Measurements from ENCODE around the gene SPATA31C1.

SPATA31C1 gene

DNA sequence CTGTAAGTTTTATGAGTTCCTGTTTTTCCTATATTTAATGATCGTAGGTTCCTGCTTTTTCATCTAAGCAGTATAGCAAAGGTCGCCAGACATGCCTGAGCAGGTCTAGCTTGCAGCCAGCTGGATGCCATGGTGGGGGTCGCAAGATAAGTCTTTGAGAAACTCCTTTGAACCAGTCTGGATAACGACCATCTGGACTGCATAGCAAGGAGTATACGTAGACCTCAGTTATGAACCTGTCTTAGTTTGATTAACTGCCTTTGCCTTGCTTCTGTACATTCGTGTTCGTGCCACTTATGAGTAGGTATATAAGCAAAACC is 43.5 kb upstream of the SPATA31C1 start:
- TF ChIP-seq, protein P1, sequence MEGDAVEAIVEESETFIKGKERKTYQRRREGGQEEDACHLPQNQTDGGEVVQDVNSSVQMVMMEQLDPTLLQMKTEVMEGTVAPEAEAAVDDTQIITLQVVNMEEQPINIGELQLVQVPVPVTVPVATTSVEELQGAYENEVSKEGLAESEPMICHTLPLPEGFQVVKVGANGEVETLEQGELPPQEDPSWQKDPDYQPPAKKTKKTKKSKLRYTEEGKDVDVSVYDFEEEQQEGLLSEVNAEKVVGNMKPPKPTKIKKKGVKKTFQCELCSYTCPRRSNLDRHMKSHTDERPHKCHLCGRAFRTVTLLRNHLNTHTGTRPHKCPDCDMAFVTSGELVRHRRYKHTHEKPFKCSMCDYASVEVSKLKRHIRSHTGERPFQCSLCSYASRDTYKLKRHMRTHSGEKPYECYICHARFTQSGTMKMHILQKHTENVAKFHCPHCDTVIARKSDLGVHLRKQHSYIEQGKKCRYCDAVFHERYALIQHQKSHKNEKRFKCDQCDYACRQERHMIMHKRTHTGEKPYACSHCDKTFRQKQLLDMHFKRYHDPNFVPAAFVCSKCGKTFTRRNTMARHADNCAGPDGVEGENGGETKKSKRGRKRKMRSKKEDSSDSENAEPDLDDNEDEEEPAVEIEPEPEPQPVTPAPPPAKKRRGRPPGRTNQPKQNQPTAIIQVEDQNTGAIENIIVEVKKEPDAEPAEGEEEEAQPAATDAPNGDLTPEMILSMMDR (conservative IDR thresholded peaks at IDR 0.05) = no peak
- no peak for TF ChIP-seq ZFX (IDR thresholded peaks at IDR 0.05)
- H3K27ac ChIP-seq = no peak overlapping the region

DNA sequence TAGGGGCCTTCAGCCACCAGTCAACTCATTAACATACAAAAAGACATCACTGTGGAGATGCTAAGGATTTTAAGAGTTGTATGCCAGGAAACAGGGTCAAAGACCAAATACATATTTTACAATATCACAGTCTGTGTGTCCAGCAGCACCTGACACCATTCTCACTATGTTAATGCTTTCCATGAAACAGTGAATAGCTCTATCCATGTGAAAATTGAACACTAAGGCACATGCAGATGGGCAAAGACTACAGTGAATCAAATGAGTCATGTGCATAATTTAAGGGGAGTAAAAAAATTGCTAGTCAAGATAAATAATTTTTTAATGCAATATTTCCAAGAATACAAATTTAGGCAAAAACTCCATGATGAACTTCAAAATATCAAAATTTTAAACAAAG is 42.7 kb upstream of the SPATA31C1 start:
- H3K27ac ChIP-seq = no peak overlapping the region
- TF ChIP-seq, protein P1 (conservative IDR thresholded peaks at IDR 0.05) = no peak
- no peak for TF ChIP-seq ZFX (IDR thresholded peaks at IDR 0.05)

- no peak for TF ChIP-seq ZFX (IDR thresholded peaks at IDR 0.05)
- TF ChIP-seq, protein P1 (conservative IDR thresholded peaks at IDR 0.05) = no peak
- no peak overlapping the region for H3K27ac ChIP-seq
Measured at GRCh38 chr9:87875831-87876545, 41.8 kb upstream of the SPATA31C1 start.

DNA sequence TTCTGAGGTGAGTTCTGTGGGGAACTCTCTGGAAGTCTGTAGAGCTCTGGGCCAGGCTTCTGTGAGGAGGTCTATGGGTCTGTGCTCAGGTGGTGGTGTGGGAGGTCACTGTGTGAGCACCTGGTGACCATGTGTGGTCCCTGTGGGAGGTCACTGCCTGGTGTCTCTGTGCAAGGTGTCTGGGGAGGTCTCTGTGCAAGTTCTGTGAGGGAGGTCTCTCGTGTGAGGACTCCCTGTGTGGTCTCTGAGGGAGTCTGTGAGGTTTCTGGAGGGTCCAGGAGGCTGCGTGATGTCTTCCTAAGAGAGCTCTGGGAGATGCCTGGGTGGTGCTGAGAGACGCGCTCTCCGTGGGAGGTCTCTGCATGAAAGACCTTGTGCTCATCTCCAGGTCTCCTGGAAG is 41.1 kb upstream of the SPATA31C1 start:
- TF ChIP-seq, protein P1 (conservative IDR thresholded peaks at IDR 0.05) = no peak
- TF ChIP-seq ZFX (IDR thresholded peaks at IDR 0.05) = no peak
- H3K27ac ChIP-seq = no peak overlapping the region

DNA sequence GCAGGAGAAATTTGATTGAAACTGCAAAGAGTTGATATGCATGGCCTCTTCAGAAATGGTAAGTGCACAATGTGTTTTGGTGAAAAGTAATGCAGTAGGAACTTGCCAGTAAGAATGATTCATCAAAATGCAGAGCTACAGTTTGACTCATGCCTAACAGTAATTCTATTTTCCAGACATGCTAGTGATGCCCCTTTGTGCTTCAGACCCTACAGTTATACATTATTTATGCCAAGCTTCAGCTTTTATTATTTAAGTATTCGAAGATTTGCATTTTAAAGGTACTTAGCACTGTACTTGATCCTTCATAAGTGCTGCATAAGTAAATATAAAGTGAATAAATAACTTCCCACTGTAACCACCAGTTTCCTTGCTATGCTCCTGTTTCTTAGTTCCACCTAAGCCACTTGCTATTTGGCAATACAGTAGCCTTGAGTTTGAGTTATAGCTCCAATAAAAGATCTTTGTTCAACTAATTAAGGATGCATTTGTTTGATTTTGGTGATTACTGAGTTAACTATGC is 38.7 kb upstream of the SPATA31C1 start:
- no peak for TF ChIP-seq ZFX (IDR thresholded peaks at IDR 0.05)
- no peak overlapping the region for H3K27ac ChIP-seq

DNA sequence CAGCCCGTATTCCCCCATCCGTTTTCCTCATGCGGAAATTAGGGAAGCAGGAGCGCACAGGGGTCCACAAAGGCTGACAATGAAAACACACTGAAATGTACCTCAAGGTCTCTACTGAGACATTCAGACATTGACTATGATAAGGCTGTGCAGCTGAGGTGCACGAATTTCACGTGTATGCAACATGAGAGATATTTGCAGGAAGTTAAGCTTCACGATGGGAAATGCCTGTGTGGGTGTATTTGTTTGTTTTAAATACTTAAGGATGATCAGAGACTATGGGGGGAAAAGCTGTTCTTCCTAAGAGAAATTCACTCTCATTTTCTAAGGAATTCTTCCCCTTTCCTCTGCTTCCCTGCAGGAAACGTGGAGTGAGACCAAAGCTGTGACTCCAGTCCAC is 37.6 kb upstream of the SPATA31C1 start:
- TF ChIP-seq, protein P1 (conservative IDR thresholded peaks at IDR 0.05) = no peak
- TF ChIP-seq ZFX (IDR thresholded peaks at IDR 0.05) = no peak
- H3K27ac ChIP-seq = no peak overlapping the region

DNA sequence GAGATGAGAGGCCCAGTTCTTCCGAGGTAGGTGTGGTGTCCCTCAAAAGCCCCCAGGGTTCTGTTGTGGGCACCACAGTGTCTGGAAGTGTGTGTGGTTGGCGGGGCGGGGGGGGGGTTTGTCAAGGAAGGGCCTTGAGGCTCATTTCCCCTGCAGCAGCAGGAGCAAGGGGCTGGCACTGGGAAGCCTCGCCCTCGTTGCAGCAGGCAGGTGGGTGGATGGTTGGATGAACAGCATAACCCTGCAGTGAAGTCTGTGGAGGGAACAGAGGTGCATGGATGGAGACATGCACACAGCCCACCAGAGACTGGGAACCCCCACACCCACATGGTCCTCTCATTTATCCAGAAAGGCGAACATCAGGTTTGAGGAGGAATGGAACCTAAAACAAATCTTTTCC is 37.1 kb upstream of the SPATA31C1 start:
- no peak for TF ChIP-seq ZFX (IDR thresholded peaks at IDR 0.05)
- TF ChIP-seq, protein P1 (conservative IDR thresholded peaks at IDR 0.05) = no peak
- no peak overlapping the region for H3K27ac ChIP-seq

DNA sequence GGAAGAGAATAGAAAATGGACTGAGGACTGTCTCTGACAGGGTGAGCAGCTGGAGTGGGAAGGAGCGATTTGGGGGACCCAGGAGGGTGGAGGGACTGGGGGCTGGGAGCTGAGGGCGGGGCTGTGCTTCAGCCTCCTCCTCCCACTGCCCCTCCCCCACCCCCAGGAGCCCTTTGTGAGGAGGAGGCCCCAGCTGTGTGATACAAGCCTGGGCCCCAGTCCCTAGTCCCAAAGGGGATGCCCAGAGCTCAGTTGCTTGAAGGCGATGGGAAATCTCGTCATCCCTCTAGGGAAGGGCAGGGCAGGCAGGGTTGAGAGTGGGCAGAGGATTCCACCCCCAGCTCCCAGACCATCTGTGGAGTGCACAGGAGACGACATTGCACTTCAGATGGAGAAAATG is 35.1 kb upstream of the SPATA31C1 start, which contains the start of gene SPATA31E1:
TSS of gene SPATA31E1 (plus strand) at position 251 of the 400 bp plus-strand sequence. CDS start at position 266, 15 bp downstream.
- TF ChIP-seq ZFX (IDR thresholded peaks at IDR 0.05) = no peak
- TF ChIP-seq, protein P1 (conservative IDR thresholded peaks at IDR 0.05) = no peak

More for the DNA sequence above, 35.1 kb upstream of the SPATA31C1 start, which contains the start of gene SPATA31E1:
- no peak within 1 kb of the TSS for H3K27ac ChIP-seq
